Colonic mucosa (tissue), 4 donors: ENCODE measurements around the gene ITGA11. TPM values are rescaled to one million over a fixed set of nuclear protein-coding genes. Genes with fewer than 3 reads are reported as not detected.

Experiments used
- DNase-seq: peaks from one replicate; pipeline ENCODE4 v3.0.0-alpha.2; 2020
- H3K27ac ChIP-seq: fragments of 200-600 bp; one replicate; pipeline ENCODE4 v1.8.0; 2021
- H3K27me3 ChIP-seq: fragments of 200-600 bp; one replicate; pipeline ENCODE4 v1.8.0; 2021
- H3K36me3 ChIP-seq: fragments of 200-600 bp; one replicate; pipeline ENCODE4 v1.8.0; 2021
- H3K4me1 ChIP-seq: fragments of 200-600 bp; one replicate; pipeline ENCODE4 v1.8.0; 2021; ENCODE audit warnings: mild to moderate bottlenecking
- H3K4me3 ChIP-seq: fragments of 200-600 bp; one replicate; pipeline ENCODE4 v1.8.0; 2021
- H3K9ac ChIP-seq, 2 donors: one replicate each; pipeline ENCODE4 v1.7.0; 2013; ENCODE audit warnings: control low read depth in 2 of 2, low read depth in 2 of 2, low read length in 2 of 2
- H3K9me3 ChIP-seq: fragments of 200-600 bp; one replicate; pipeline ENCODE4 v1.8.0; 2021
- intact Hi-C: fragments of 100-400 bp; cut with DNase I; formaldehyde crosslinking; loops from one replicate; pipeline ENCODE4 v1.14.1; 2022
- total RNA-seq, 2 donors: library from RNA; stranded (reverse); fragmentation: NEBNext Ultra II Directional in 1 of 2; extraction: Animal tissue kit (Norgen Biotek cat#: 25700) in 1 of 2; gene quantifications; one replicate each; pipeline ENCODE4 v1.2.1, GENCODE V29; 2021
- TF ChIP-seq, protein P1 (sequence below): fragments of 200-600 bp; IDR thresholded peaks from one replicate; pipeline ENCODE4 v1.8.0; 2022; ENCODE audit warnings: antibody characterized with exemption, mild to moderate bottlenecking
- donor health status: healthy.
- donor health status: DM: no; HTN: no; CAD: no.
- donor health status: DM: no; HTN: no; CAD: no.

The ITGA11 gene
- total RNA-seq, 2 donors from 2014 or later: 2.4 to 4.1 TPM

DNA sequence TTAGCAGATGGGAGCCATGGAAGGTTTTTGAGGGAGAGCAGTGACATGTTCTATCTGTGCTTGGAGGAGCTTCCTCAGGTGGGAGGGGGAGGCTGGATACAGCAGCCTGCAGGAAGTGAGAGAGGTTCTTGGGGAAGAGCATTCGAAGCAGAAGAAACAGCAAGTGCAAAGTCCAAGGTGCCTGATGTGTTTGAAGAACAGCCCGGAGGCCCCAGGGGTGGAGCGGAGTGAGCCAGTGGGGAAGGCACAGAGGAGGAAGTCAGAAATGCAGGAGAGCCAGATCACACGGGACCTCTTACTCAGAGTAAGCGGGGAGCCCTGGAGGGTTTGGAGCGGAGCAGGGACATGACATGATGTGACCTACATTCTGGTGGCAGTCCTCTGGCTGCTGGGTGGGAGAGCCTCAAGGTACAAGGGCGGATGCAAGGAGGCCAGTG is 10.8 kb downstream of the ITGA11 start:
- intact Hi-C loops: no loop called here
- Histone ChIP-seq H3K27me3 (no peaks in the 10 kb centered on the region), H3K4me3 (no peak overlapping the region), H3K27ac (no peak overlapping the region), H3K9me3 (no peaks in the 10 kb centered on the region), H3K9ac (peak overlapping the region in 1 of 2 donors; percentile 71), H3K4me1 (no peaks in the 10 kb centered on the region), H3K36me3 (no peaks in the 10 kb centered on the region)
- peak; percentile 79 for DNase-seq
- TF ChIP-seq, protein P1, sequence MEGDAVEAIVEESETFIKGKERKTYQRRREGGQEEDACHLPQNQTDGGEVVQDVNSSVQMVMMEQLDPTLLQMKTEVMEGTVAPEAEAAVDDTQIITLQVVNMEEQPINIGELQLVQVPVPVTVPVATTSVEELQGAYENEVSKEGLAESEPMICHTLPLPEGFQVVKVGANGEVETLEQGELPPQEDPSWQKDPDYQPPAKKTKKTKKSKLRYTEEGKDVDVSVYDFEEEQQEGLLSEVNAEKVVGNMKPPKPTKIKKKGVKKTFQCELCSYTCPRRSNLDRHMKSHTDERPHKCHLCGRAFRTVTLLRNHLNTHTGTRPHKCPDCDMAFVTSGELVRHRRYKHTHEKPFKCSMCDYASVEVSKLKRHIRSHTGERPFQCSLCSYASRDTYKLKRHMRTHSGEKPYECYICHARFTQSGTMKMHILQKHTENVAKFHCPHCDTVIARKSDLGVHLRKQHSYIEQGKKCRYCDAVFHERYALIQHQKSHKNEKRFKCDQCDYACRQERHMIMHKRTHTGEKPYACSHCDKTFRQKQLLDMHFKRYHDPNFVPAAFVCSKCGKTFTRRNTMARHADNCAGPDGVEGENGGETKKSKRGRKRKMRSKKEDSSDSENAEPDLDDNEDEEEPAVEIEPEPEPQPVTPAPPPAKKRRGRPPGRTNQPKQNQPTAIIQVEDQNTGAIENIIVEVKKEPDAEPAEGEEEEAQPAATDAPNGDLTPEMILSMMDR: no peak

DNA sequence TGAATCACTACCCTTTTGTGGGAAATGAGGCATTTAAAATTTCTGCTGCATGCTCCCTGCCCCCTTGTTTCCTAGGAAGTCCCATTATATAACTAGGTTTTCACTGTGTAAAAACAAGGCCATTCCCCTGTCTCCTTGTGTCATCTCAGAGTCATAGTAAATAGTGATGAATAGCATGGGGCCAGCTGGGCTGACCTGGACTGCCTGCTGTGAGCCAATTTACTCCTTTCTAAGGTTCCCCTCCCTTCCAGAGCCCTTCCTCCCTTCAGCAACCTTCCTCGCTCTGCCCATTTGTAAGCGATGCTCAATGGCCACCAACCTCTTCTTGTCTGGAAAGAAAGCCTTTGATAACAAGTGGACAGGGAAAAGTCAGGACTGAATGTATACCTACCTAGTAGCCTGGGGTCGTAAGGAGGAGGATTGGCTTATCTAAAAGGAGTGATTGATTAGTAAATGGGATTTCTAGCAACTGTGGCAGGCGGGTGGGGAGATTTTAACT is 11.7 kb downstream of the ITGA11 start:
- Histone ChIP-seq H3K4me1 (no peaks in the 10 kb centered on the region), H3K4me3 (no peak overlapping the region), H3K36me3 (no peaks in the 10 kb centered on the region), H3K9me3 (no peaks in the 10 kb centered on the region), H3K9ac (peak overlapping the region in 1 of 2 donors; percentile 46), H3K27ac (no peak overlapping the region), H3K27me3 (no peaks in the 10 kb centered on the region)
- TF ChIP-seq, protein P1: no peak
- intact Hi-C loops: no loop called here
- DNase-seq: peak; percentile 16

DNA sequence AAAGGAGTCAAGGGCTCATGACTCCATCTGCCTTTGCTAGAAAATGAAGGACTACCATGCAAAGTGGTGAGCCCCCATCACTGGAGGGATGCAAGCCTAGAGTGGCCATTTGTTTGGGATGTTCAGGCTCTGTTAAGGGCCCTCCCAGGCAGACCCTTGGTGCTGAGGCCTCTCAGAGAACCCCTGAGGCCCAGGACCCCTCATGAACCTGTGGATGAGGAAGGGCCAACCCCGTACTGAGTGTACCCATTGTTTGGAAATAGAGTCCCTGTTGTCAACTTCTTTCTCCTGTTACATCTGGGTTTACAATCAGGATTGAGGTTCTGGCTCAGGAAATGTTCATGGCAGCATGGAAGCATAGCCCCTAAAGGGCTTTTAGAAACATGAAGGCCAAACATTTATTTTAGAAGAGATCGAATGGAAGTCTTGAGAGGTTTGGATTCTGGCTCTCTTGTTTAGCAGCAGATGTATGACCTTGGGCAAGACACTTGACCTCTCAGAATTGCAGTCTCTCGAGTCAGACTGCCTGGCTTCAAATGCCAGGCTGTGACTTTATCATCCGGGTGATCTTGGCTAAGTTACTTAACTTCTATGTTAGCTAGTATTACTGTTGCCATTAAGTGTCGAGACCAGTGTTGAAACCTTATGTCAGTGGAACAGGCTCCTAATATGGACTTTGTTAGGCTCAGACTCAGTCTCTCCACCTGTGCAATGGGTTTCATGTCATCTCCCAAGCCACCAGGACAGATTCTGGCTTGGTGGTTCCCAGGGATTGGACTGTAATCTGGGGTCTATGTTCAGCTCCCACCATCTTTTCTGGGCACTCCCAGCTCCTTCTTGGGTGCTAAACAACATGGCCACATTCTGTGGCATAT is 12.4 kb downstream of the ITGA11 start:
- Histone ChIP-seq H3K9ac (no peak overlapping the region), H3K9me3 (no peaks in the 10 kb centered on the region), H3K27me3 (no peaks in the 10 kb centered on the region), H3K4me1 (no peaks in the 10 kb centered on the region), H3K27ac (no peak overlapping the region), H3K36me3 (no peaks in the 10 kb centered on the region), H3K4me3 (no peak overlapping the region)
- peak; percentile 11 for DNase-seq
- intact Hi-C loops: no loop called here
- TF ChIP-seq, protein P1: no peak

DNA sequence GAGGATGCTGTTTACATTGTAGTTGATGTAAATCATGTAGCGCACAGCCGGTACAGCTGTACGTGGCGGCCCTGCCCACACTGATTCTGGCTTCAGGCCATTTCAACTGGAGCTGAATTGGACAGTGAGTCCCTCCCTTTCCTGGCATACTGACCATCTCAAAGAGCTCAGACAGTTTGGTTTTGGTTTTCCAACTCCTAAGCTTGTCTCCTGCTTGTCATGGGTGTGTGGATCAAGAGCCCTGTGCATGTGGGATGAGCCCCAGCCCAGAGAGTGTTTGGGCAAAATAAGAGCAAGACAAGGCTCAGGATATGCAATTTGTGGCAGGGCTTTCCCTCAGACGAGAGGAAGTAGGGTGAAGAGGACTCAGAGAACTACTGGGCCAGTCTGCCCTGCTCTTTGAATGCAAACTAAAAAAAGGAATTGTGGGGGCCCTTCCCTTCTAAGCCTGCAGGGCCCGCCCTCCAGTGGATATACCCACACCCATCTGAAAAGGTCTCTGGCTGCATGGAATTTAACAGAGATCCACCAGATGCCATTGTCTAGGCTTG is 13.3 kb downstream of the ITGA11 start:
- Histone ChIP-seq H3K4me3 (no peak overlapping the region), H3K4me1 (no peaks in the 10 kb centered on the region), H3K27ac (no peak overlapping the region), H3K27me3 (no peaks in the 10 kb centered on the region), H3K9me3 (no peaks in the 10 kb centered on the region), H3K36me3 (no peaks in the 10 kb centered on the region), H3K9ac (no peak overlapping the region)
- peak; percentile 72 for DNase-seq
- TF ChIP-seq, protein P1: no peak
- intact Hi-C loops: no loop called here

DNA sequence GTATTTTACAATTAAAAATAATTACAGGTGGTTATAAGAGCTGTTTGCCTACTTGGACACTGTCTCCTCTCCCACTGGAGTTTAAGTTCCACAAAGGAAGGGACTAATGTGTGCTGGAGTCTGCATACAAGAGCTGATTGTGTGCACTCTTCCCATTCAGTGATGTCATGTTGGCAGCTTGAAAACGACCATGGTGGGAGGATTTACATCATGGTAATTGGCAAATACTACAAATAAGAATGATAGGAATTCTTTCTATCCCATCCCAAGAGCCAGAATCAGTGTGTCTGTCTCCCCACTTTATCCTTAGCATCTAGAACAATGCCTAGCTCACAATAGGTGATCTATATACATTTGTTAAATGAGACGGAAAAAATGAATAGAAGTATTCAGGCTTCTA is 14.1 kb downstream of the ITGA11 start:
- no peak overlapping the region for H3K4me3 ChIP-seq
- intact Hi-C loops: no loop called here
- H3K27ac ChIP-seq: no peak overlapping the region
- H3K4me1 ChIP-seq: no peaks in the 10 kb centered on the region
- TF ChIP-seq, protein P1: no peak
- no peaks in the 10 kb centered on the region for H3K36me3 ChIP-seq
- no peaks in the 10 kb centered on the region for H3K27me3 ChIP-seq
- no peaks in the 10 kb centered on the region for H3K9me3 ChIP-seq
- no peak overlapping the region for H3K9ac ChIP-seq
- DNase-seq: peak; percentile 5
